ENCODE data around the gene TRMT112. TPM values are rescaled to one million over a fixed set of nuclear protein-coding genes. Genes with fewer than 3 reads are reported as not detected.

TRMT112 gene
- total RNA-seq = 355 and 587 TPM in 2 replicates

GRCh38 chr11:64317325-64317960, at the start of gene TRMT112:
TRMT112 (minus strand) TSS chr11:64317559; CDS start chr11:64317526, 33 bp downstream.
- FAIRE-seq = peak; percentile 98
- DNase-seq (ENCODE audit: low read depth) = peak; percentile 98
- Histone ChIP-seq H3K27me3 (ENCODE audit: control insufficient read depth, insufficient read depth, low read length) (no peaks in the 10 kb centered on the region), H3K36me3 (ENCODE audit: control insufficient read depth, insufficient read depth, low read length) (peaks cover 23% of the 10 kb centered on the region), H3K4me3 (ENCODE audit: low read depth, low read length) (peak within 1 kb of the TSS; percentile 76)
- TF ChIP-seq CTCF (IDR thresholded peaks at IDR 0.05; ENCODE audit: insufficient read depth, low read length, severe bottlenecking) = no peak

DNA sequence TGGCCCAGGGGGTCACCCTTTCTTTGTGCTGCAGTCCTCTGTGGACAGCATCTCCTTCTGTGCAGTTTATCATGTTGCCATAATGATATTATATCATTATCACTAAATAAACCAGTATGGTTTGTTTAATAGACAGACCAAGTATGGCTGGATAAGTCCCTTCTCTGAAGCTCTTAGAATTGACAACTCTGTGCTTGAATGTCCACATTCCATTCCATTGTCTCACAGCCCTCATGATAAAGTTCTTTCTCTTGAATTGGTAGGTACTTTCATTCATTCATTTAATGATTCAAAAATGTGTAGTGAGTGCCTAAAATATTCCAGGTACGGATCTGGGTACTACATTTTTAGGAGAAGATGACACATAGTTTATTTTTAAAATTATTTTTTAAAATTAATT, 49.4 kb upstream of the TRMT112 start:
- peak; percentile 78 for DNase-seq (ENCODE audit: low read depth)
- Histone ChIP-seq H3K36me3 (ENCODE audit: control insufficient read depth, insufficient read depth, low read length) (peaks cover 39% of the 10 kb centered on the region), H3K27me3 (ENCODE audit: control insufficient read depth, insufficient read depth, low read length) (no peaks in the 10 kb centered on the region), H3K4me3 (ENCODE audit: low read depth, low read length) (no peak overlapping the region)
- TF ChIP-seq CTCF (IDR thresholded peaks at IDR 0.05; ENCODE audit: insufficient read depth, low read length, severe bottlenecking) = no peak
- FAIRE-seq = no peak

DNA sequence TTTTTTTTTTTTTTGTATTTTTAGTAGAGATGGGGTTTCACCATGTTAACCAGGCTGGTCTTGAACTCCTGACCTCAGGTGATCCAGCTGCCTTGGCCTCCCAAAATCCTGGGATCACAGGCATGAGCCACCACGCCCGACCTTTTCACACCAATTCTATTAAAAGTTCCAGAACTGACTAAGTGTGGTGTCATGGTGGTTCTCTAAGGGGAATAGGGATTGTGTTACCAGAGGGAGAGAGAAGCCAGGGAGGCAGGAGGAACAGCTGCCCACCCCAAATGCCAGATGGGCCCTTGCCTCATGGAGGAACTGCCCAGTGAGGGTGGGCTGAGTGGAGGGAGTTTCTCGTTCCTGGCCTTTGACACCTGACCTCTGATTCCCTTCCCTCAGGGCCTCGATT, 47.6 kb upstream of the TRMT112 start:
- Histone ChIP-seq H3K36me3 (ENCODE audit: control insufficient read depth, insufficient read depth, low read length) (peaks cover 50% of the 10 kb centered on the region), H3K27me3 (ENCODE audit: control insufficient read depth, insufficient read depth, low read length) (no peaks in the 10 kb centered on the region), H3K4me3 (ENCODE audit: low read depth, low read length) (no peak overlapping the region)
- peak; percentile 11 for DNase-seq (ENCODE audit: low read depth)
- FAIRE-seq = no peak
- no peak for TF ChIP-seq CTCF (IDR thresholded peaks at IDR 0.05; ENCODE audit: insufficient read depth, low read length, severe bottlenecking)

DNA sequence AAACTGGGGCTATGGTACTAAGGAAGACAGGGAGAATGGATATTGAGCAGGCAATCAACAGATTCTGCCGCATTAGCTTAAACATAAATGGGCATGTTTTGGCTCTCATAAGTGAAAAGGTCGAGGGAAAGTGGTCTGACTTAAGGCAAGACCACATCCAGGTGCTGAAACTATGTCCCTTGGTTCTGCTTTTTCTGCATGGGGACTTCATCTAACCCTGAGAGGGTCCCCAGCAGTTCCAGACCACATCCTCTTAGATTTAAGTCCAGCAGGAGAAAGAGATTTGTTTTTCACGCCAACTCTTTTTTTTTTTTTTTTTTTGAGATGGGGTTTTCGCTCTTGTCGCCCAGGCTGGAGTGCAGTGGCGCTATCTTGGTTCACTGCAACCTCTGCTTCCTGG, 47.1 kb upstream of the TRMT112 start:
- Histone ChIP-seq H3K36me3 (ENCODE audit: control insufficient read depth, insufficient read depth, low read length) (peaks cover 48% of the 10 kb centered on the region), H3K4me3 (ENCODE audit: low read depth, low read length) (no peak overlapping the region), H3K27me3 (ENCODE audit: control insufficient read depth, insufficient read depth, low read length) (no peaks in the 10 kb centered on the region)
- no peak for TF ChIP-seq CTCF (IDR thresholded peaks at IDR 0.05; ENCODE audit: insufficient read depth, low read length, severe bottlenecking)
- FAIRE-seq (peak; percentile 36), DNase-seq (ENCODE audit: low read depth) (no peak)

DNA sequence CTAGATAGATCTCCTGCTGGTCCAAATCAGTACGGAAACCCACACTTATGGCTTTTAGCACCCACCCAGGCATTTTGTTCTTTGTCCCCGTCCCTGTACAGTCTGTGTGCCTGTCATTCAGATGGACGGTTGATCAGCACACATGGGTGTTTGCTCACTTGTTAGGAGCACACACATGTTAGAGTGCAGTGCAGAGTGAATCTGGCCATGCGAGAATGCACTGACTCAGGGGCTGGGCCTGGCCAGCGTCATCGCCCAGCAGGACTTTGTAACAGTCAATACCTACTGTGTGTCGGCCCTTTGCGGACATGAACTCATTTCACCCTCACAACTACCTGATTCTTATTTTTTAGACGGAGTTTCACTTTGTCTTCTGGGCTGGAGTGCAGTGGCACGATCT, 45.0 kb upstream of the TRMT112 start:
- FAIRE-seq (no peak), DNase-seq (ENCODE audit: low read depth) (no peak)
- TF ChIP-seq CTCF (IDR thresholded peaks at IDR 0.05; ENCODE audit: insufficient read depth, low read length, severe bottlenecking) = no peak
- Histone ChIP-seq H3K36me3 (ENCODE audit: control insufficient read depth, insufficient read depth, low read length) (peaks cover 40% of the 10 kb centered on the region), H3K27me3 (ENCODE audit: control insufficient read depth, insufficient read depth, low read length) (no peaks in the 10 kb centered on the region), H3K4me3 (ENCODE audit: low read depth, low read length) (no peak overlapping the region)

GRCh38 chr11:64361659-64362058, 44.3 kb upstream of the TRMT112 start:
- Histone ChIP-seq H3K36me3 (ENCODE audit: control insufficient read depth, insufficient read depth, low read length) (peaks cover 40% of the 10 kb centered on the region), H3K27me3 (ENCODE audit: control insufficient read depth, insufficient read depth, low read length) (no peaks in the 10 kb centered on the region), H3K4me3 (ENCODE audit: low read depth, low read length) (no peak overlapping the region)
- TF ChIP-seq CTCF (IDR thresholded peaks at IDR 0.05; ENCODE audit: insufficient read depth, low read length, severe bottlenecking) = no peak
- no peak for DNase-seq (ENCODE audit: low read depth)
- FAIRE-seq = no peak

All from bronchial epithelial cell (primary cell).